Measurements from ENCODE around the gene ZSWIM7.
A peak's percentile ranks its signal among the peaks of the same experiment; 100 is the strongest.

ZSWIM7 gene, protein sequence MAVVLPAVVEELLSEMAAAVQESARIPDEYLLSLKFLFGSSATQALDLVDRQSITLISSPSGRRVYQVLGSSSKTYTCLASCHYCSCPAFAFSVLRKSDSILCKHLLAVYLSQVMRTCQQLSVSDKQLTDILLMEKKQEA

DNA sequence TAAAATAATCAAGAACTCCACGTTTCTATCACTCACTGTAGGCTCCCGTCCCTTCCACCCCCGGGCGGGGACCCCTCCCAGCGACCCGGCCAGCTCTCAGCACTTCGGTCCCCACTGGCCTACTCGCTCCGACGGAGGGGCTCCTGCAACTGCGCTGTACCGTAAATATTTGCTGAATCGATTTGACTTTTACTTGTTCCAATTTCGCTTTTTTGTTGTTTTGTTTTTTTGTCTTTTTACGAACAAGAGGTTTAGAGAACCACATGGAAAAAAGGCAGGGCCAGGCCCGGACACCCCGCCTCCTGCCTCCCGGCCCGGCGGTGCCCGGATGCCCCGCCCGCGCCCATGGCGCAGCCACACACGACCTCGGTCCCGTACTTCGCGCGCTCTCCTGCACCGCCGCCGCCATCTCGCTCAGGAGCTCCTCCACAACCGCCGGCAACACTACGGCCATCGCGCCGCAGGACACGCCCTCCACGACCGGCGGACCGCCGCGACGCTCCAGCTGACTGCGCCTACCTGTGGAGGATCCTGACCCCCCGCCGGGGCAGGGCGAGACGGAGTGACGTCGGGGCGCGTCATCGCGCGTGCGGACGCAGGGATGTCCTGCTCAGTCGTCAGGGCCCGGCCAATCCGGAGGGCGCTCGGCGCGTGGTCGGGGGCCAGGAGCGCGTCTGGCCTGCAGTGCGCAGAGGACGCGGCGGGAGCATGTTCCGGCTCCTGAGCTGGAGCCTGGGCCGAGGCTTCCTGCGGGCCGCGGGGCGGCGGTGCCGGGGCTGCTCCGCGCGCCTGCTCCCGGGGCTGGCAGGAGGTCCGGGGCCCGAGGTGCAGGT, at the start of gene ZSWIM7, which contains the start of gene TTC19:
ZSWIM7 (minus strand) TSS at position 564 of the 833 bp plus-strand sequence; CDS start at position 454, 110 bp downstream.
TTC19 (plus strand) TSS at position 684 of the 833 bp plus-strand sequence; CDS start at position 709, 25 bp downstream.
- peak; percentile 95 for DNase-seq (ENCODE audit: low read depth)

DNA sequence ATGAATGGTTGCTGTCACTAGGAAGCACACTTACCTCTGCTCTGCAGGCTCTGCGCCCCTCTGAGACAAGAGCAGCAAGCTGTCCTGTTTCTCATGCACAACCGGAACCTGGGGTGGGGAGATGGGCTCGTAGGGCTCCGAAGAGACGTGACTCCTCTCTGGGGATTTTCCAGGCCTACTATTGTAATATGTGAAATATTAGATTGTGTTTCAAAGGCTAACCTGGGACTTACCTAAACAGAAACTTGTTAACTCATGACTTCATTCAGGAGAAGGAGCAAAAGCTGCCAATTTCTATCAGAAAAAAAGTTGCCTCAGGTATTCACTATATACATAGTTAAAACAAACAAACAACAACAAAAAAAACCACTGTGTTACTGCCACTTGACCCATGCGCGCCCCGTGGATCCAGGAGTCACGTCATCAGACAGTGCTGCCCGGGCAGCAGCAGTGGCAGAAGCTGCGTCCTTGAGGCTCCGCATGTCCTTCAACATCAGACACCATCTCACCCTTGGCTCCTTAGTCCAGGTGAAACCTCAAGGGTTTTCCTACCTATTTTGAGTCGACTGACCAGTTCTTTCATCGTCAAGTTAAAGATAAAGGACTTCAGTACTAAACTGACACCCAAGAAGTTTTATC, 49.4 kb upstream of the ZSWIM7 start:
- no peak for DNase-seq (ENCODE audit: low read depth)

DNA sequence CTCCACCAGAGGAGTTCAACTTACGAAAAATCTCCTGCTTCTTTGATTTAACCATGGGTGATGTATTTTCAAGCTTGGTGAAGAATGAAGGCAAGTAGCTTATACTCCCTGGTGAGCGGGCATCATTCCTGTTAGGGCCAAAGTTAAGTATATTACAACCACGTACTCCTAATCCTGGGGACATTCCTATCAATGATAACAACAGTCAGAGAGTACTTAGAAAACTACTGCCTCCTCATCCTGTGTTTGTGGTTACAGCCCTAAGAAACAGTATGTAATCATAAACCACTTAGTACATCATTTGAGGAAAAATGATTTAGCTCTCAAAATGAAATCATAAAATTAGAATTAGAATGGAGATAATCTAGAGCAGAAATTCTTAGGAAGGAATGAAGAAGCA, 47.5 kb upstream of the ZSWIM7 start:
- DNase-seq (ENCODE audit: low read depth) = no peak

DNA sequence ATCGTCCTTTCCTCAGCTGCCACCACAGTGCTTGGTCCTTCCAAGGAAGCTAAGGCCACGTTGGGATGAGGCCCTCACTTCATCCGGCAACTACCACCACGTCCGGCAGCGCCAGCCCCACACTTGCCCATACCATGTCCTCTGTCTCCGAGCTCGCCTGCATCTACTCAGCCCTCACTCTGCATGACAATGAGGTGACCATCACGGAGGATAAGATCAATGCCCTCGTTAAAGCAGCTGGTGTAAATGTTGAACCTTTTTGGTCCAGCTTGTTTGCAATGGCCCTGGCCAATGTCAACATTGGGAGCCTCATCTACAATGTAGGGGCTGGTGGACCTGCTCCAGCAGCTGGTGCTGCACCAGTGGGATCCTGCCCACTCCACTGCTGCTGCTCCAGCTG, 45.0 kb upstream of the ZSWIM7 start:
- DNase-seq (ENCODE audit: low read depth) = no peak

DNA sequence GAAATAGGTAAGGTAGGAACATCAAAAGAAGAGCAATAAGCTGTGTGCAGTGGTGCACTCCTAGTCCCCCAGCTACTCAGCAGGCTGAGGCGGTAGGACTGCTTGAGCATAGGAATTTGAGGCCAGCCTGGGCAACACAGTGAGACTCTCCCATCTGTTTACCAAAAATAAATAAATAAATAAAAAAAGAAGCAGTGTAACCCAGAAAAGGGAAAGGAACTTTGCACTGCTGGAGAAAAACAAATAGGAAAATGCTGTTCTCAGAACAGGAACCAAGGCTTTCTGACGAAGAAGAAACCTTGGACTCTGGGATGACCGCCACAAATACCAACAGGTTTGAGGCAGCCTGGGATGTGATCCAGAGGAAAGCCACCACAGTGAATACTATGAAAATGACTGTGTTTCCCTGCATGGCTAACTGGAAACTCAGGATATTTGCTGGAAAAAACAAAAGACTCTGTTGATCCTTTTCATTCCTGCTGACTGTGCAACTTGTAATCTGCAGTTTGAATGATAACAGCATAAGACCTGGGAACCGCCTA, 41.3 kb upstream of the ZSWIM7 start:
- DNase-seq (ENCODE audit: low read depth) = no peak

DNA sequence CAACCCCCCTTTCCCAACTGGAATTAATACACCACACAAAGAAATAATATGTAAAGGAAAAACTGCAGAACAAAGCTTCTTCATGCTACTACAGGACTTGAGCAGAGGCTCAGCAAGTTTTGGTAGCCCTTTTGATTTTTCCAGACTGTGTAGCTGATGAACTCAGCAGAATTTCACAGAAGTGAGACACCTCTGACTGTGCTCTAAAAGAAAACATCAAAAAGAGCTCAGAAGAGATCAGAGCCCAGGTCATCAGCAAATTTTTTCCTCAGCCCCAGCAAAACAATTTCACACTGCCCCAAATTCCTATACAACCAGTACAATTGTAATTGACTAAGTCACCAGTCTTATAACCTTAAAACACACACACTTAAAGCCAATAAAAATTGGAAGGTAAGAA, 38.1 kb upstream of the ZSWIM7 start:
- no peak for DNase-seq (ENCODE audit: low read depth)

DNA sequence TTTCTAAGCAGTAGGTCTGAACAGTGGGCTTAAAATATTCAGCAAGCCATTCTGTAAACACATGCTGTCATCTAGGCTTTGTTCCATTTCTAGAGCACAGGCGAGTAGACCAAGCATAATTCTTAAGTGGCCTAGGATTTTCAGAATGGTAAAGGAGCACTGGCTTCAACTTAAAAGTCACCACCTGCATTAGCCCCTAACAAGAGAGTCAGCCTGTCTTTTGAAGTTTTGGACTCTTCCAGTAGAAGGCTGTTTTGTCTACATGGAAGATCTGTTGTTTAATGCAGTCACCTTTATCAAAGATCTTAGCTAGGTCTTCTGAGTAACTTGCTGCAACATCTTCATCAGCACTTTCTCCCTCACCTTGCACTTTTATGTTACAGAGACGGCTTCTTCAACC, 36.8 kb upstream of the ZSWIM7 start:
- DNase-seq (ENCODE audit: low read depth) = no peak

DNA sequence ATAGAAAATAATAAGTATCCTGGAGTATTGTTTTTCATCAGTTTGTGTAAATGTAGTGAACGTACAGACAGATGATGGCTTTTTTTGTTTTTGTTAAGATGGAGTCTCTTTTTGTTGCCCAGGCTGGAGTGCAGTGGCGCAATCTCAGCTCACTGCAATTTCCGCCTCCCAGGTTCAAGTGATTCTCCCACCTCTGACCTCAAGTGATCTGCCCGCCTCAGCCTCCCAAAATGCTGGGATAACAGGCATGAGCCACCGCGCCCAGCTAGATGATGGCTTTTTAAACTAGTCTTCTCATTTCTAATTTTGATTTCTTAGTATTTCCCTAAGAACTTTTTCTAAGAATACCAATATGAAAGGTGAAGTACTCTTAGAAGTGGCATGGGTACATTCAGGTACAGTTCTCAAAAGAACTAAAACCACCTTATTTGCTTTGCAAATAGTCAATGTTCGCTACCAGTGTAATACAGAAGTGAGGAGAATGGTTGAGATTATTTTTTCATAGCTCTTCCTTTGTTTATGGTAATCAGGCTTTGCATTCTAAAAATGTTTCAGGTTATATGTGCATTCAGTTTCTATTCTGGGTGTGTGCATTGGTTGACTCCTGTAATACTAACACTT, 34.3 kb upstream of the ZSWIM7 start:
- no peak for DNase-seq (ENCODE audit: low read depth)

DNA sequence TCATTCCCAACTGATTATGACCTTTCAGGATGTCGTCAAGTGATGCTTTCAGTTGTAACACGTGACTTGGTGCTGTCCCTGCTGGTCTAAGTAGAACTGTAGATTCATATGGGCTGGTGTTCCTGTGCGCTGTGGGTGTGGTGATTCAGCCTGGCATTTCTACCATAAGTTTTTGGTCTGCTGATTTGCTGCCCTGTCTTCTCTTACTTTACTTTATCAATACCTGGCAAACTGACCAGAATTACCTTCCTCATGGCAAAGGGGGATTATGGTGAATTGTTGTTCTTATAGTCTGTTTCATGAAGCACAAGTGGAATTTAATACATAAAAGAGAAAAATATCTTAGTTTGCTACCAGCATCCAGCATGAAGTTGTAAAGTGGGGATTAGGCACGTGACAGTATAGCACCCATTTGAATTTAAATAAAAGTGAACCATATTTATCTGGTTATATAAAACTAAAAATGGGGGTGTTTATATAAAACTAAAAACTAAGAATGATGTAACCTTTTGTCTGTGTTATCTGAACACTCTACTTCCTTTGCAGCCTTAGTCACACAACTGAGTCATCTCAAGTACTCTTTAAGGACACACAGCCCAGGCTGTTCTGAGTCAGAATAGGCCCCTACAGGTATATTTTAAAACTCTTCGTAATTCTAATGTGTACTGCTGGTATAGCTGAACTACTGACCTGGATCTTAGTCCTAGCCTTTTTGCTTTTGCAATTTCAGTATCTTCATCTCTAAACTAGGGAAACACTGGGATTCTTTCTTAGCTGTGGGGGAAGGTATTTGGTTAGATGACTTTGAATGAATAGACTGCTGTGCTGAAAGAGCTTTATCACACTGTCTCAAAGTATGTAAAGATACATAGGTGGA, 28.4 kb upstream of the ZSWIM7 start:
- DNase-seq (ENCODE audit: low read depth) = peak; percentile 36

DNA sequence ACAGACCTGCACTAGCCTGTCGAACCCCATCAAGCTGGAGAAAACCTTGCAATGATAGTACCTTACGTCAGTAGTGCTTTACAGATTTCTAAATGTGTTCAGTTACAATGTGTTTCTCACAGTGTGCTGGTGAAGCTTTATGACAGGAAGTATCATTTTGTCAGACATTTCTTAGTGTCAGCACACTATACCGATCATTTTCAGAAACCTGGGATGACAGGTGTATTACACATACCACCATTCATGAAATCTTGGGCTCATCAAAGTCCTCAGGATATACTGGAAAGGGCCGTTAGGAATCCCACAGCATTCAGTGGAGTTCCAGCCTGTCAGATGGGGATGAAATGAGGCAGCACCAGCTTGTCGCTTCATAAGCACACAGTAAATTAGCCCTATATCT, 27.4 kb upstream of the ZSWIM7 start:
- DNase-seq (ENCODE audit: low read depth) = no peak

DNA sequence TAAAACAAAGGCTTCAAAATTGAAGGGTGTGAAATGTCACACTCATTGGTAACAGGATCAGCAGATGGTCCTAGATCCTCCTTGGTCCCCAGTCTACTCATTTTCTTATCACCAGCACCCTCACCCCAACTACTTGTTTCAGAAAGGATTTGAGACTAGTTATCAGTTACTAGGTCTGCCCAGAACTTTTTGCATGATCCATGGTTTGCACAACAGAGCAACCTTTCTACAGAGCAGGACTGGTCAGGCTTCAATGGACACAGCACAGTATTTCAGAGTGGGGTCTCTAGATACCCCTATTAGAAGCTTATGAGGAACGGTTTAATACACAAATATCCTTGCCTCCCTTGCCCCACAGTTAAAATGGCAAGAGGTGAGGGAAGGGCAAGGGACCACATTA, 25.7 kb upstream of the ZSWIM7 start:
- DNase-seq (ENCODE audit: low read depth) = no peak

DNA sequence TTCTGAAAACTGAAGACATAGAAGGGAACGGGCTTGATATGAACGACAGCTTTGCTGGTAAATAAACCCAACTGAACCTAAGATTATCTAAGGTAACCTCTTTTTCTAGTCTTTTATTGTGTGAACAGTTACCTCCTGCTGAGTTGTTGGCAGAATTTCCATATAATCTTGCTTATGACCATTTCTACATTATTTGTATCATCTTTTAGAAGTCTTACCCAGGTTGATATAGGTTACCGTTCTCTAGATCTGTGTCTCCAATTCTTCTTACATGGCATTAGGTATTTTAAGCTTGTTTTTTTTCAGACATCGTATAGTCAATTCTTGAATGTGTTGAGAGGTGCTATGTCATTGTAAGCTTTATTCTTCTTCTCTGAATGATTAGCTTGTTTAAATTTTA, 24.4 kb upstream of the ZSWIM7 start:
- DNase-seq (ENCODE audit: low read depth) = no peak

DNA sequence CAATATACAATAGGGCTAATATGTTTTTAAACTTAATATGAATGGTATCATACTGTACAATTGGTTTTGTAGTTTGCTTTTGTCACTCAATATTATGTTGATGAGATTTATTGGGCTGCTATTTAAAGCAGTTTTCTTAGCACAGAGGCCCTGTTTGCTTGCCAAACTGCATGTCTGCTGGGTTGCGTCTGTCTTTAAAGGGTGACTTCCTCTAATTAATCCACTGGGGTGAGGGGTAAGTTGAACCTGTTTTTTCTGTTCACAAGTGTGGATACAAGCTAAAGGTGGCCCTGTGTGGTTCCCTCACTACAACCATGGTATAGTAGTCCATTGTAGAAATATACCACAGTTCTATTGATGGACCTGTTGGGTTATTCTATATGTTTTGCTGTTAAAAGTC, 19.8 kb upstream of the ZSWIM7 start:
- DNase-seq (ENCODE audit: low read depth) = no peak

DNA sequence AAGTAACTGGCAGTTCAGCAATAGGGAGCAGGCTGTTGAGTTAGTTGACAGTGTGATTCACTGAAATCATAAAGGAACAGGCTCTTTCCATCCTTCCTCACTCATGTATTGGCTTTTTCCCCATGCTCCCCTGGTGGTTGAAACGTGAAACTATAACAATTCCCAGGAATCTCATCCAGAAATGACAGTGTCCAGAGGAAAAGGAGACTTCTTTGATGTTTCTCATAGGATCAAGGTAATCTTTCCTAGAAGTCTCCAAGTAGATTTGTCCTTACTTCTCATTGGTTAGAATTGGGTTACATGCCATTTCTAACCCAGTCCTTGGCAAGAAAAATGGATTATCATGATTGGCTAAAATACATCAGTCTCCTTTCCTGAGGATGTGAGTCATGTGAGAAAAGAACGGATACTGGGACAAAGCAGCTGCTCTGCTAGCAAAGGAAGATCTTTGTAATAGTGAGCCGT, 14.5 kb upstream of the ZSWIM7 start:
- DNase-seq (ENCODE audit: low read depth) = no peak

DNA sequence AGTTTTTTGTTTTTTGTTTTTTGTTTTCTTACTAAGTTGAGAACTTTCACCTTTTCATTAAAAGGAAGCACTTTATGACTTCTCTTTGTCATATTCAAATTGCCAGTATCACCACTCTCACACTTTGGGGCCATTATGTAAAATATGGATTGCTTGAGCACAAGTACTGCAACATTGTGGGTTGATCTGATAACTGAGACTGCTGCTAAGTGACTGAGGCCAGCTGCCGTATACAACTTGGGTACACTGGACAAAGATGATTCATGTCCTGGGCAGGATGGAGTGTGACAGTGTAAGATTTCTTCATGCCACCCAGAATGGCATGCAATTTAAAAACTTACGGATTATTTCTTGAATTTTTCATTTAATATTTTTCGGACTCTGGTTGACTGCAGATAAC, 7.9 kb upstream of the ZSWIM7 start:
- no peak for DNase-seq (ENCODE audit: low read depth)

DNA sequence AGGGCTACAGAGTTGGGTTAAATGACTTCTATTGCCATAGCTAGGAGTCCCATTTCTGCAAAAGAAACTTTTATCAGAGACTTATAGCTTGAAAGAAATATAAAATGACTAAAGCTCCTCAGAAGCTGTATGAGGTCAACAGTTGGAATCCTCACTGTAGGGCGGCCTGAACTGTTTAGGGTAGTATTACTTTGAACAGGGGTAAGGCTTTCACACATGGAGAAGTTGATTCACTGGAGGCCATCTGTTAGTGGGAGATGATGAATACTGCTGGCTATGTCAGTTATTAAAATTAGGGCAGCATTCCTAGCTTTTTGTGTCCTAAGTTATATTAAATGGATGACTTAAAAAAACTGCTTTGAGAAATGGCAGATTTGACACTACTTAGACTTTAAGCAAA, 6.1 kb upstream of the ZSWIM7 start:
- no peak for DNase-seq (ENCODE audit: low read depth)

DNA sequence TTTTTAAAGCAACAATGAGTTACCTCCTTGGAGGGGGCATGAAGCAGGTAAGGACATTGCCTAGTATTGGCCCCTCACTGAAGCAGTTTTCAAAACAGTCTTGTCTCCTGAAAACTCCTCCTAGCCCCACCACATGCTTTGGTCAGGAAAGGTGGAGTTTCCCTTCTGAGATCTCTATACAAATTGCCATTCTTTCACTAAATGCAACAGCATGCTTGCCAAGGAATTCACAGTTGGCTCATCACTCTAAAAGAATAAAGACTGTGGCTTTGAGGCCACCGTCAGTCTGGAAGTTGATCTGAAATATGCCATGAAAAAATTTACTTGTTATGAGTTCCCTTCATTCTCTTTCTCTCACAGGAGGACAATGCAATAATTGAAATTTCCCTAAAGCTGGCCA, 4.3 kb upstream of the ZSWIM7 start:
- no peak for DNase-seq (ENCODE audit: low read depth)

DNA sequence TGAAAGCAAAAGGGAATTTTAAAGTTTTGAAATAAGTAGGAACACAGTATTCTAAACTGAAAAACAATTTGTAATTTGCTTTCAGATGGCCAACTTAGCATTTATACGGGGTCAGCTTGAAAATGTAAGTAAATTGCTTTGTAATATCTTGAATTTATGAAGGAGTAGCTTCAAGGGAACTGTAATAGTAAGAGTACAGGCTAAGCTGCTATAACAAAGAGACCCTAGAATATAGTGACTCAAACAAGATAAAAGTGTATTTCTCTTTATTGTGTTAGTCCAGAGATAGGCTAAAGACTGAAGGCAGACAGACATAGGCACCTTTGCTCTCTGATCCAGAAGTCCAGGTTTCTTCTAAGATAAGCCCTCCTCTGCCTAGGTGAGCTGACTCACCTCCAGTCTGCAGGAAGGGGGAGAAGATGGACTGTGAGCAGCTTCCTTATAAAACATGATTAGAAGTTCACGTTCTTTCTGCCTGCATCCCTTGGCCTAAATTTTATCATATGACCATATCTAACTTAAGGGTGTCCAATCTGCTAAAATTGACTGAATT, 3.3 kb upstream of the ZSWIM7 start:
- DNase-seq (ENCODE audit: low read depth) = no peak

DNA sequence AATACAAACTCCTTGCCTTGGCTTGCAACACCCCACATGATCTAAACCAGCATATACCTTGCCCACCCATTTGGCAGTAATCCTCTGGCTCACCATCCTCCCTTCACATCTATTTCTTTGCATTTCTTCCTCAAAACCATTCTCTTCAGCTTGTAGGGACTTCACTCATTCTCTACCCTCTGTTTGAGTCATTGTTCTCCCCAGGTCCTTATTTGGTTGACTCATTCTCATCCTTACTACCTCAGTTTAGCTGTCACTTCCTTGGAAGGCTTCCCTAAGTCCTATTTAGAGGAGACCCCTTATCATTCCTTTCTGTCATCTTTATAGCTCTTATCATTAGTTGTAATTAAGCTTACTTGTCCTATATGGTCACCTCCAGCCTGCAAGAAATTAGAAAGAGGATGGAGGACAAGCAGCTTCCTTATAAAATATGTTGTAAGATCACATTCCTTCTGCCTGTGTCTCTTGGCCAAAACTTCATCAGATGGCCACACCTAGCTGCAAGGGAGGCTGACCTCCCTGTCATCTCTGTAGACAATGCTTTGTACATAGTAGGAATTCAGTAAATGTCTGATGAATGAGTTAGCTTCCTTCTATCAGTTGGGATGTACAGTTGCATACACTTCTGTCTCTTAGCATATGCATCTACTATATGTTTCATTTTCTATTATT, 1.9 kb upstream of the ZSWIM7 start:
- no peak for DNase-seq (ENCODE audit: low read depth)

DNA sequence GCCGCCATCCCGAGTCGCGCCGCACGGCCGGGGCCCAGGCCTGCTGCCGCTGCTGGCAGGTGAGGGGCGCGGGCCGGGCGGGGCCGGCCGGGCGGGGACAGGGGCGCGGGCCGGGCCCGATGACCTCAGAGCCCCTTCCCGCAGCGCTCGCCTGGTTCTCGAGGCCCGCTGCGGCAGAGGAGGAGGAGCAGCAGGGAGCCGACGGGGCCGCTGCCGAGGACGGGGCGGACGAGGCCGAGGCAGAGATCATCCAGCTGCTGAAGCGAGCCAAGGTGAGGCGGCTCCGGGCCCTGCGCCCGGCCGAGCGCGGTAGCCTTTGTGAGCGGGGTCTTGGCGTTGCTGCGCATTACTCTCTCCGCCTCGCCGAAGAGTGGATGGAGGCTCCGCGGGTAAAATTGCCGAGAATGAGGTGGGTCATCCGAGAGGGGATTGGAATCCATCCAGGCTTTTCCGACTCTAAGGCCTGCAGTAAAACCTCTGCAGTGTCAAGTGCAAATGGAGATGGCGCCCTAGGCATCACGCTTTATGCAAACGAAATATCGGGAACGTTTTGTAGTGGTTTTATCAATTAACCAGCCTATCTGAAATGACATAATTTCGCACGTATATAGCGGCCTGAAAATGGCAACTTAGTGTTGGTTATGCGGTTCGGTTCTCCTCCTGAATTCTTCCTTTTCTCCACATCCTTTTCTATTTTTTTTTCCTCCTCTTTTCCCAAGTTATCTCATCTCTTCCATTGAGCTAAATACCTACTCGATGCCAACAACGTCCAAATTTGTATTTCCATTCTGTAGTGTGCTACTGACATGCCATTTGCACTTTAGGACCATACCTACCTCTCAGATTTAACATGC, 697 bp upstream of the ZSWIM7 start:
- no peak for DNase-seq (ENCODE audit: low read depth)
